Measurements from ENCODE around the gene GON7.
A peak's percentile ranks its signal among the peaks of the same experiment; 100 is the strongest.
"Not testable (repeated sequence)": the region's sequence is repeated elsewhere in the genome, so short reads cannot be mapped to it uniquely, and the experiment has no call there.

Gene GON7

DNA sequence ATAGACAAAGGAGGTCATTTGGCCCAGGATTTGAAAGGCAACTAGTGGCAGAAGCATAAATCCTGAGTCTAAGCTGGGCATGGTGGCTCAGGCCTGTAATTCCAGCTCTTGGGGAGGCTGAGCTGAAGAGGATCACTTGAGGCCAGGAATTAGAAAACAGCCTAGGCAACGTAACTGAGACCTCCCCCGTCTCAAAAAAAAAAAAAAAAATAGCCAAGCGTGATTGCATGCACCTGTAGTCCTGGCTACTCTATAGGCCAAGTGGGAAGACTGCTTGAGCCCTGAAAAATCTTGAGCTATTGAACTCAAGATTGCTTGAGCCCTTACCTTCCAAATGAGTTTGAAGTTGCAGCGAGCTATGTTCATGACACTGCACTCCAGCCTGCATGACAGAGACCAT is 7.8 kb downstream of the GON7 start:
- DNase-seq = no peak

DNA sequence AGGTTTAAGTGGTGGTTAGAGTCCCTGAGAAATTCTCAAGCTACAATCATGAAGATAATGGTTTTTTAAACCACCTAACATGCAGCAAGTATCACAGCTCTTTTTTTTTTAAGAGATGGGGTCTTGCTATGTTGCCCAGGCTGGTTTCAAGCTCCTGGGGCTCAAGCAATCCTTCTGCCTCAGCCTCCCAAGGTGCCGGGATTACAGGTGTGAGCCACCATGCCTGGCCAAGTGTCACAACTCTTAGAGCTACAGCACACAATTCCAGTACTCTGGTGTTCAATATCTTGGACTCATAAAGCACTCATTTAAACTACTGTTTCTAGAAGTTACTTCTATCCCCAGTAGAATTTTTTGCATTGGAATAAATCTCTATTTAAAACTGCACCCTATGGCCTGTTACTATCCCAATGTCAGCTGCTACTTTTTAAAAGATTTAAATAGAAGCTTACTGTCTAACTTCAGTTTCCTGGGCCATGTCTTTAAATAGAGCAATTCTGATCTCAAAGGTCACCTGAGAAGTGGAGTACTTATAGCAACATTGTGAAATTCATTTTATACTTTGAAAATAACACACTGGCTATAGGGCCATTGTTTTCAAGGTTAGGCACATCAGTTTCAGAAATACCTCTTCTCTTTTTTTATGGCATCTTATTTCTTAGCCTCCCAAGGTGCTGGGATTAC is 11.4 kb downstream of the GON7 start:
- no peak for DNase-seq

DNA sequence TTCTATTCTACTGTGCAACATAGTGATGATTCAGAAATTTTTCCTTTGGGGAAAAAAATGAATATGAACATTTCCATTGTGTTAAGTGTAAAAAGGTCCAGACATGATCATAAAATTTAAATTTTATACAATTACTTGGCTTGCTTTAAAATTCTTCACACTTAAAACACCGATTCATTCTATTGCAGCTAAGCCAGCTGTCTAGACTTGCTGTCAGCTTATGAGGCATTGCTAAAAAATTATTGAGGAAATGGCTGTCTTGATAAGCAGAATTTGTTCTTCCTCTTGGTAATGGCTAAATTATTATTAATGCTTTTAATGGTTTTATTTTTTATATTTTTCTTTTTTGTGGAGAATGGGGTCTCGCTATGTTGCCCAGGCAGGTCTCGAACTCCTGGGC is 19.9 kb downstream of the GON7 start:
- no peak for DNase-seq

DNA sequence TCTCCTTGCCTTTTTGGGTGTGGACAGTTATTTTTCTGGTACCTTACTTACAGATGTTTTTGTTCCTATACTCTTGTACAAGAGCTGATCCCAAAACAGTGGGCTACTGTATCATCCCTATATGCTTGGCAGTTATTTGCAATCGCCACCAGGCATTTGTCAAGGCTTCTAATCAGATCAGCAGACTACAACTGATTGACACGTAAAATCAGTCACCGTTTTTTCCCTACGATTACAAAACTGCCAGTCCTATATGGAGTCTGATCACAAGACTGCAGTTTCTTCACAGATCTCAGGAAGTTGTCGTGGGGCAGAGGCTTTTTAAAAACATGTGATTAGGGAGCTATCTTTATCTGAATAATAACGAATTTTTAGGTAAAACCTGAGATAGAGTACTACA is 20.4 kb downstream of the GON7 start:
- DNase-seq = no peak

DNA sequence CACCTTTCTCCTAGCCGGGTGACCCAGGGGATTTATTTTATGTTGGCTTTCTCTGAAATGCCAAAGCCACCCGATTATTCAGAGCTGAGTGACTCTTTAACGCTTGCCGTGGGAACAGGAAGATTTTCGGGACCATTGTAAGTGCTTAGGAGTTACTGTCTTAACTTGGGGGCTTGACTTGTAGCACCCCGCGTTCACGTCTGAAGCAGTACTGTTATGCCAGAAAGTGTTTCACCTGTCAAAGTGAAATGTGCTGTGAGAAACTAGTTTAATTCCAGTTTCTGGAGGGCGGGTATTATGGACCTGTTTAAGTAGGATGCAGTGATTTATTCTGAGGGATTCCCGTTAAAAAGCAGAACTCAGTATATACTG is 21.5 kb downstream of the GON7 start:
- no peak for DNase-seq

DNA sequence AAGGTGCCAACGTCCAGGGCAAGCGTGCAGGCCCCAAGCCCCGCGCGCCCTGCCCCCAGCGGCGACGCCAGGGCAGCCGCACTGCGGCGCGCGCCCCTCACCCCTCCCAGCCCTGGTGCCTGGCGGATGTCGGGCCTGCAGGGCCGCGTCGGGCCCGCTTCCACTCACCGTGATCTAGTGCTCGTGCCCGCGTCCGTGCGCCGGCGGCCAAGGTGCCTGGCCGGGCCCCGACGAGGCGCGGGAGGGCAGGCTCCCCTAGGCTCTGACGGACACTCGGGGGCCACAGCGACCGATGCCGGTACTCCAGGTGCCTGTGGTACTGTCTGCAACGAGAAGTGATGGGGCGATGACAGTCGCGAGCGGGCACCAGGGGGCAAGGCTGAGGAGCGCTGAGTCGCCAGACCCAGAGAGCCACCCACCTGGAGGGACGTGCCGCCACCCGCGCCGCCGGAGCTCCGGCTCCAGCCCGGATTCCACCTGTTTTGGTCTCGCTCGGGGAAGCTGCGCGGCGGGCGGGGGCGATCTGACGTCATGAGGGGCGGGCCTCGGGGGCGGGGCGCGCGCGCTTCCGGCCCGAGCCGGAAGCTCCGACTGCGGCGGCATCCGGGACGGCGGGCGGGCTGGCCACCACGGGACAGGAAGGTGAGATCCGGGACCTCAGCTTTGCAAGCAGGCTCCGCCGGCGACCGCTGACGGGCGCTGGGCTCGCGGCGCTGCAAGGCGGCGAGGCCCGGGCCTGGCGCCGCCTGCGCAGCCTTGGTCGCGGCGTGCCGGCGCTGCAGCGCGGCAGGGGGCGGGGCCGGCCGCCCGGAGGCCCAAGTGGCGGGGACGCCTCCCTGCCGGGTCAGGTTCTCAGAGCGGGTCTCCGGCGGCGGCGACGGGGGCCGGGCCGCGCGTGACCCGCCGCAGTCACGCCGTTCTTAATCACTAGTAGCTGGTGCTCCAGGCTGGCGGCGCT is 22.2 kb downstream of the GON7 start, which contains the start of the genes LYSET and MOAP1:
TSS of gene LYSET (plus strand) at position 927 of the 958 bp plus-strand sequence. CDS start 89 bp downstream, outside the sequence.
TSS of gene MOAP1 (minus strand) at position 507 of the 958 bp plus-strand sequence. CDS start 655 bp downstream, outside the sequence.
- DNase-seq = peak; percentile 62

DNA sequence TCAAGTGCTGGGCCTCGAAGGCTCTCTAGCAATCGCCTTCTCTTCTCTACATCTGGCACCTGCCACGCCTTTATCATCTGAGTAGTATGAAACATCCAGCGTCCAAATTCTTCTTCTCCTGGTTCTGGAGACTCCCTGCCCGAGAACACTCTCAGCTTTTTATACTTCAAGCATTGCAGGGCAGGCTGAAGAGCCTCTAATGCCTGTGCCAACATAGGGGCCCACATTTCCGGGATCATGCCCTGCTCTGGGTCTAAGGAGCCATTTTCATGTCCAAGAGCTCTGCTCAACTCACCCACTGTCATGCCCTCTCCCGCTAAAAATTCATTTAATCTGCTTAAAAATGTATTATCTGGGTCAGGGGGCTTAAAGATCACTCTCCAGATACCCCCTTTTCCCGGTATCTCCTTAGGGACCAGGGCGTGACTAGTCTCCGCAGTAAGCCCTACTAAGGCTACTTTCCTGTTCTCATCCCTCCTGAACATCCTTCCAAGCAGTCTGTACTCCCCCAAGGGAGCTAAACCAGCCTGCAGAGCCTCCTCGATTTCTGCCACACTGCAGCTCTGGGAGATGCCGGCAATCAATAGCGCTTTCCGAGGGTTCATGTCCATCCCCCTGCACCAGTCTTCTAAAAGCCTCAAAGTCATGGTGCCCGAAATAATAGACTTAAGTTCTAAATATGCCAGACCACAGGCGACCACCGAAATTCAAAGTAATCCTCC is 23.1 kb downstream of the GON7 start:
- no peak for DNase-seq

DNA sequence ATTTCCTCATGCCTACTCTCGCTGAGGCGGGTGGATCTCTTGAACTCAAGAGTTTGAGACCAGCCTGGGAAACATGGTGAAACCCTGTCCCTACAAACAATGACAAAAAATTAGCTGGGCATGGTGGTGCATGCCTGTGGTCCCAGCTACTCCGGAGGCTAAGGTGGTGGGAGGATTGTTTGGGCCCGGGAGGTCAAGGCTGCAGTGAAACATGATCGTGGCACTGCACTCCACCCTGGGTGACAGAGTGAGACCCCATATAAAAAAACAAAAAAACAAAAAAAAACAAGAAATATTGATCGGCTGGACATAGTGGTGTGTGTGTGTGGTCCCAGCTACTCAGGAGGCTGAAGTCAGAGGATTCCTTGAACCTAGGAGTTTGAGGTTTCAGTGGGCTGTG is 31.4 kb downstream of the GON7 start:
- DNase-seq = no peak

DNA sequence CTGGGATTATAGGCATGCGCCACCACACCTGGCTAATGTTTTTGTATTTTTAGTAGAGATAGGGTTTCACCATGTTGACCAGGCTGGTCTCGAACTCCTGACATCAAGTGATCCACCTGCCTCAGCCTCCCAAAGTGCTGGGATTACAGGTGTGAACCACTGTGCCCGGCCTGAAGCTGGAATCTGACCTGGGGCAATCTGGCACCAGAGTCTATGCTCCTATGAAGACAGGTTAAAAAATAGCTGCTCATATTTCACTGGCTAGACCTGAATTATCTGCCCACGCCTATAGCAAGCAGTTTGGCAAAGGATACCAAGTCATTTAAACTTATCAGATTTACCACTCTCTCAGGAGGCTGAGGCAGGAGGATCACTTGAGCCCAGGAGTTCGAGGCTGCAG is 32.1 kb downstream of the GON7 start:
- not testable (repeated sequence) for DNase-seq

DNA sequence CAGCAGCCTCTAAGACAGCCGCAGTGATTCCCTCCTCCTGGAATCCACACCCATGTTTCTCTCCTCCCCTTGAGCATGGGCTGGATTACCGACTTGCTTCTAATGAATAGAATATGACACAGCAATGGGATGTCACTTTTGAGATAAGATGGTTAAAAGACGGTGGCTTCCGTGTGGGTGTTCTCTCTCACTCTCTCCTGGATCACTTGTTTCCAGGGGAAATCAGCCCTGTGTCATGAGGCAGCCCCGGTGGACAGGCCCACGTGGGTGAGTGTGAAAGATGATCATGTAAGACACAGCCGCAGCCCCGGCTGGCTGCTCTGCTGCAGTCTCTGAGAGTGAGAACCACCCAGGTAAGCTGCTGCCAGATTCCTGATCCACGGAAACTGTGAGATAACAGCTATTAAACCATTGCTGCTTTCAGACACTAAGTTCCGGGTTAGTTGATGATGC is 32.9 kb downstream of the GON7 start:
- DNase-seq = no peak

DNA sequence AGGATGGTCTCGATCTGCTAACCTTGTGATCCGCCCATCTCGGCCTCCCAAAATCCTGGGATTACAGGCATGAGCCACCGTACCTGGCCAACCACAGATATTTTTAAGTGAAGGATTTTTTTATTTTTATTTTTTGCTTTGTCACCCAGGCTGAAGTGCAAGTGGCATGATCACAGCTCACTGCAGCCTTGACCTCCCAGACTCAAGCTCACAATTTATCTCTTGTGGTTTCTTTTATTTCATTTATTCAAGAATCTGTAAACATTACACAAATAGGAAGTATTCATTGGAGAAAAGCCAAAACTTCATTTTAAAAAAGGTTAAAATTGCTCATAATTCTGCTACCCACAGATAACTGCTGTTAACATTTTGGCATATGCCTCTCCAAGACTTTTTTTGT is 35.5 kb downstream of the GON7 start:
- DNase-seq = no peak

DNA sequence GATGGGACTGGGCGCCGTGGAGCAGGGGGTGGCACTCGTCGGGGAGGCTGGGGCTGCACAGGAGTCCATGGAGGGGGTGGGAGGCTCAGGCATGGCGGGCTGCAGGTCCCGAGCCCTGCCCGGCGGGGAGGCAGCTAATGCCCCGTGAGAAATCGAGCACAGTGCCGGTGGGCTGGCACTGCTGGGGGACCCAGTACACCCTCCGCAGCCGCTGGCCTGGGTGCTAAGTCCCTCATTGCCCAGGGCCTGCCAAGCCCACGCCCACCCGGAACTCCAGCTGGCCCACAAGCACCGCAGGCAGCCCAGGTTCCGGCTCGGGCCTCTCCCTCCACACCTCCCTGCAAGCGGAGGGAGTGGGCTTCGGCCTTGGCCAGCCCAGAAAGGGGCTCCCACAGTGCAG is 36.7 kb downstream of the GON7 start:
- DNase-seq = not testable (repeated sequence)

DNA sequence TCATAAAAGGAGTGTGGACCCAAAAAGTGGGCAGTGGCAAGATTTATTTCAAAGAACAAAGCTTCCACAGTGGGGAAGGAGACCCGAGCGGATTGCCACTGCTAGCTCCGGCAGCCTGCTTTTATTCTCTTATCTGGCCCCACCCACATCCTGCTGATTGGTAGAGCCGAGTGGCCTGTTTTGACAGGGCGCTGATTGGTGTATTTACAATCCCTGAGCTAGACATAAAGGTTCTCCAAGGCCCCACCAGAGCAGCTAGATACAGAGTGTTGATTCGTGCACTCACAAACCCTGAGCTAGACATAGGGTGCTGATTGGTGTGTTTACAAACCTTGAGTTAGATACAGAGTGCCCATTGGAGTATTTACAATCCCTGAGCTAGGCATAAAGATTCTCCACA is 37.2 kb downstream of the GON7 start:
- DNase-seq = not testable (repeated sequence)

DNA sequence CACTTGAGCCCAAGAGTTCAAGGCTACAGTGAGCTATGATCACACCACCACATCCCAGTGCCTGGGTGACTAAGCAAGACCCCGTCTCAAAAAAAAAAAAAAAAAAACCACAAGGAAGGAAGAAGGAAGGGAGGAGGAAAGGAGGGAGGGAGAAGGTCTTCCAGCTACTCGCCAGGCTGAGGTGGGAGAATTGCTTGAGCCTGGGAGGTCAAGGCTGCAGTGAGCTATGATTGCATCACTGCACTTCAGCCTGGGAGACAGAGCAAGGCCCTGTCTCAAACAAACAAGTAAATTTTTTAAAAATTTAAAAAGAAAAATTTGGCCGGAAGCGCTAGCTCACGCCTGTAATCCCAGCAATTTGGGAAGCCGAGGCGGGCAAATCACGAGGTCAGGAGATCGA is 38.3 kb downstream of the GON7 start:
- DNase-seq = not testable (repeated sequence)

DNA sequence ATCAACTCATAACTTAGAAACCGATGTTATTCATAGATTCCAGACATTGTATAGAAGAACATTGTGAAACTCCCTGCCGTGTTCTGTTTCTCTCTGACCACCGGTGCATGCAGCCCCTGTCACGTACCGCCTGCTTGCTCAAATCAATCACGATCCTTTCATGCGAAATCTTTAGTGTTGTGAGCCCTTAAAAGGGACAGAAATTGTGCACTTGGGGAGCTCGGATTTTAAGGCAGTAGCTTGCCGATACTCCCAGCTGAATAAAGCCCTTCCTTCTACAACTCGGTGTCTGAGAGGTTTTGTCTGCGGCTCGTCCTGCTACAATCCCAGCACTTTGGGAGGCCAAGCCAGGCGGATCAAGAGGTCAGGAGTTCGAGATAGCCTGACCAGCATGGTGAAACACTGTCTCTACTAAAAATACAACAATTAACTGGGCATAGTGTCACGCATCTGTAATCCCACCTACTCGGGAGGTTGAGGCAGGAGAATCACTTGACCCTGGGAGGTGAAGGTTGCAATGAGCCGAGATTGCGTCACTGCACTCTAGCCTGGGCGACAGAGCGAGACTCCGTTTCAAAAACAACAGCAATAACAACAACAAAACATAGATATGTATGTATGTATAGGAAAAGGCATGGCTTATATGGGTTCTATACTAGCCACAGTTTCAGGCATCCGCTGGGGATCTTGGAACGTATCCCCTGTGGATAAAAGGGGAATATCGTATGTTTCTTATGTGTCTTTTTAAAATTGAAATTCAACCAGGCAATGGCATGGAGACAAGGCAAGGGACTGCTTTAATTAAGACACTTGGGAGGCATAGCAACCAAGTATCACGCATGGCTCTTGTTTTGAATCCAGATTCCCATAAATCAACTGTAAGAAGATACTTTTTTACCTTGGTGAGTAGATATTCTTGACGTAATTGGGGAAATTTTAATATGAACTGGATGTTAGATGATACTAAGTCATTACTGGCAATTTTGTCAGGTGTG is 41.3 kb downstream of the GON7 start:
- not testable (repeated sequence) for DNase-seq

DNA sequence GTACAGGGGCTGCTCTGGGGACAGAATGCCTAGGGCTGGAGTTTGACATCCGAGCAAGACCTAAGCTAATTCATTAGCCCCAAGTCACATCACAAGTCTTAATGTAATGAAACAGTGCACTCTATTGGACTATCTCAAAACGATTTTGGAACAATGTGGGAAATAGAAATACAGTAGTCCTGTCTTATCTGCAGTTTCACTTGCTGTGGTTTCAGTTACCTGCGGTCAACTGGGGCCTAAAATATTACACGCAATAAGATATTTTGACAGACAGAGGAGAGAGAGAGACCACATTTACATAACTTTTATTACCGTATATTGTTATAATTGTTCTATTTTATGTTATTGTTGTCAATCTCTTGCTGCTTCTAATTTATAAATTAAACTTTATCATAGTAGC is 43.3 kb downstream of the GON7 start:
- no peak for DNase-seq

DNA sequence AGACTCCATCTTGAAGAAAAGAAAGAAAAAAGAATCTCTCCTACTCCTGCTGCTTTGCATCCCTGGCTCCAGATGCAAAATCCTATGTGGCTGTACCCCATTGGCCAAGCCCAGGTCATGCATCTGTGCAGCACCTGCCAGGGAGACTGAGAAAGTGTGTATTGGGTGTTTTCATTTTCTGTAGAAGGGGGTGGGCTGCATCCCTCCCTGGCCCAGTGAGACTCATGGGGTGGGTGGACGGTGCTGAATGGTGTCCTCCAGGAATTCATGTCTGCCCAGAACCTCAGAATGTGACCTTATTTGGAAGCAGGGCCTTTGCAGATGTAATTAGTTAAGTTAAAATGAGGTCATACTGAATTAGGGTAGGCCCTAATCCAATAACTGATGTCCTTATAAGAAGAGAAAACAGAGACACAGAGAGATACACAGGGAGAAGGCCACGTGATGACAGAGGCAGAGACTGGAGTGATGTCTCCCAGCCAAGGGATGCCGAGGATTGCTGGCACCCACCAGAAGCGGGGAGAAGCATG is 45.4 kb downstream of the GON7 start:
- DNase-seq = no peak

DNA sequence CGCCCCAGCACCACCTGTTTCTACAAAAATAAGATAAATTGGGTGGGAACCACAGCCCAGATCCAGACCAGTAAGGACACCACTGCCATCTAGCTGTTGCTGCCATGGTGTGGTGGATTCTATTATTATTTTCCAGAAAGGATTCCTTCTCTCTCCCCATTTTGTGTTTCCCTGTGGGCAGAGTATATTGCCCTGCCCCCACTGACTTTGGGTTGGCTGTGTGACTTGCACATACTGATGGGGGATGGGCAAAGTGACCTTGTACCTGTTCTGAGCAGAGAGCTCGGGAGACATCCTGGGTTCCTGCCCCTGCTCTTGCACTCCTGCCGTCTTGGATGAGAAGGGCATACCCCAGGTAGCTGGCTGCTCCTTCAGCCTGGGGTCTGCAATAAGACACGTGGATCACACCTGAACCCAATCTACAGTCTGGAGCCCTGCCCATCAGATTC is 46.5 kb downstream of the GON7 start:
- no peak for DNase-seq

DNA sequence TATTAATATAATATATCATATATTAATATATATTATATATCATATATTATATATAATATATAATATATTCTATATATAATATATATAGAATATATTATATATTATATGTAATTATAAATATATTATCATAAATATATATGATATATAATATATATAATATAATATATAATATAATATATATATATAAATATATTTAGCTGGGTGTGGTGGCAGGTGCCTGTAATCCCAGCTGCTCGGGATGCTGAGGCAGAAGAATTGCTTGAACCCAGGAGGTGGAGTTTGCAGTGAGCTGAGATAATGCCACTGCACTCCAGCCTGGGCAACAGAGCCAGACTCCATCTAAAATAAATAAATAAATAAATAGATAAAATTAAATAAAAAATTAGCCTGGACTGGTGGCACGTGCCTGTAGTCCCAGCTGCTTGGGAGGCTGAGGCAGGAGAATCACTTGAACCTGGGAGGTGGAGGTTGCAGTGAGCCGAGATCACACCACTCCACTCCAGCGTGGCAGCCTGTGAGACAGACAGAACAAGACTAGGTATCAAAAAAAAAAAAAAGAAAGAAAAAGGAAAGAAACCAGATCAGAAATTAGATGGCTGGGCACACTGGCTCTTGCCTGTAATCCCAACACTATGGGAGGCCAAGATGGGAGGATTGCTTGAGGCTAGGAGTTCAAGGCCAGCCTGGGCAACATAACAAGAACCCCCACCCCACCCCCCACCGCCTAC is 47.1 kb downstream of the GON7 start:
- not testable (repeated sequence) for DNase-seq

DNA sequence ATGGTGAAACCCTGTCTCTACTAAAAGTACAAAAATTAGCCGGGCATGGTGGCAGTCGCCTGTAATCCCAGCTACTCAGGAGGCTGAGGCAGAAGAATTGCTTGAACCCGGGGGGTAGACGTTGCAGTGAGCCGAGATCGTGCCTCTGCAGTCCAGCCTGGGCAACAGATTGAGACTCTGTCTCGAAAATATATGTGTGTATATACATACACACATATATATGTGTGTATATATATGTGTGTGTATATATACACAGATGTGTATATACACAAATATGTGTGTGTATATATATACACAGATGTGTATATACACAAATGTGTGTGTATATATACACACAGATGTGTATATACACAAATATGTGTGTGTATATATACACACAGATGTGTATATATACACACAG is 48.5 kb downstream of the GON7 start:
- not testable (repeated sequence) for DNase-seq

All from NCI-H1048 (cell line).